OCI-LY7 (cell line): ENCODE data around the gene HCFC1. TPM values are rescaled to one million over a fixed set of nuclear protein-coding genes. Genes with fewer than 3 reads are reported as not detected.
"Not testable (repeated sequence)": the region's sequence is repeated elsewhere in the genome, so short reads cannot be mapped to it uniquely, and the experiment has no call there.

Source experiments
- BruUV-seq: library from RNA; stranded (reverse); fragments of 400-500 nt; replicated peaks from 2 replicates; lab custom pipeline; 2021; lab: Mats Ljungman, UMichigan
- CTCF ChIA-PET: fragments of 300-600 bp; sonication (Branson Sonifier 250); formaldehyde crosslinking; loops from one replicate; lab custom pipeline; 2022; ENCODE audit warnings: antibody characterized with exemption; ENCODE audit not compliant: unreplicated experiment; lab: Charles Lee
- POLR2A ChIA-PET: fragments of 300-600 bp; sonication (Branson Sonifier 250); formaldehyde crosslinking; loops from one replicate; lab custom pipeline; 2022; ENCODE audit warnings: antibody characterized with exemption; lab: Charles Lee
- DNase-seq: peaks from one replicate; pipeline ENCODE4 v3.0.0-alpha.2; 2015; ENCODE audit warnings: low spot score
- H2AFZ ChIP-seq: fragments of 200-600 bp; sonication (generic), shearing (Covaris generic); 2 replicates; pipeline ENCODE4 v1.6.1; 2014; ENCODE audit warnings: mild to moderate bottlenecking, antibody characterized with exemption, low read length, moderate library complexity
- H3K27ac ChIP-seq: fragments of 200-600 bp; sonication (generic); 2 replicates; pipeline ENCODE4 v1.5.1; 2014; ENCODE audit warnings: mixed run types, low read depth, mild to moderate bottlenecking, moderate library complexity, low read length, inconsistent platforms; ENCODE audit not compliant: poor library complexity, severe bottlenecking
- H3K36me3 ChIP-seq: fragments of 200-600 bp; sonication (generic); 2 replicates; pipeline ENCODE4 v1.6.1; 2014; ENCODE audit warnings: mild to moderate bottlenecking, antibody characterized with exemption, low read length, moderate library complexity, mixed read lengths; ENCODE audit not compliant: insufficient read depth
- H3K4me1 ChIP-seq: fragments of 200-600 bp; sonication (generic); 2 replicates; pipeline ENCODE4 v1.5.1; 2014; ENCODE audit warnings: mild to moderate bottlenecking, low read length; ENCODE audit not compliant: insufficient read depth, poor library complexity, severe bottlenecking
- H3K4me2 ChIP-seq: fragments of 200-600 bp; sonication (generic); 2 replicates; pipeline ENCODE4 v1.6.1; 2014; ENCODE audit warnings: mild to moderate bottlenecking, low read length
- H3K4me3 ChIP-seq: fragments of 200-600 bp; sonication (generic); 2 replicates; pipeline ENCODE4 v1.5.1; 2014; ENCODE audit warnings: mild to moderate bottlenecking, low read depth, low read length; ENCODE audit not compliant: poor library complexity, severe bottlenecking
- H3K79me2 ChIP-seq: fragments of 200-600 bp; sonication (generic); 2 replicates; pipeline ENCODE4 v1.6.1; 2016; ENCODE audit warnings: low read depth, mild to moderate bottlenecking, low read length, moderate library complexity, mixed read lengths; ENCODE audit not compliant: insufficient read depth
- H3K9me2 ChIP-seq: fragments of 200-600 bp; sonication (generic); 2 replicates; pipeline ENCODE4 v1.6.1; 2016; ENCODE audit warnings: mild to moderate bottlenecking, low read length, mixed read lengths; ENCODE audit not compliant: insufficient read depth
- H3K9me3 ChIP-seq: fragments of 200-600 bp; sonication (generic); 2 replicates; pipeline ENCODE4 v1.6.1; 2014; ENCODE audit warnings: mild to moderate bottlenecking, mixed run types, low read length, mixed read lengths
- H4K20me1 ChIP-seq: fragments of 200-600 bp; sonication (generic); 2 replicates; pipeline ENCODE4 v1.6.1; 2014; ENCODE audit warnings: mild to moderate bottlenecking, antibody characterized with exemption, low read length, moderate library complexity, mixed read lengths; ENCODE audit not compliant: insufficient read depth
- CTCF ChIP-seq: fragments of 200-600 bp; sonication (generic); conservative IDR thresholded peaks from 2 replicates; pipeline ENCODE4 v1.5.1; 2014; ENCODE audit warnings: mild to moderate bottlenecking, antibody characterized with exemption, low read length, moderate library complexity, mixed read lengths
- EZH2phosphoT487 ChIP-seq: fragments of 200-600 bp; sonication (generic); IDR thresholded peaks from 2 replicates; pipeline ENCODE4 v1.6.1; 2018; ENCODE audit warnings: low read depth, borderline replicate concordance, mild to moderate bottlenecking, mixed run types, antibody characterized with exemption, low read length, moderate library complexity, mixed read lengths
- intact Hi-C: fragments of 100-400 bp; cut with micrococcal nuclease; formaldehyde crosslinking; loops from one replicate; pipeline ENCODE4 v1.10.0; 2022; ENCODE audit not compliant: unreplicated experiment
- total RNA-seq, 2 experiments: library from RNA; depleted of rRNA in 1 of 2; stranded (reverse); fragments of >200 nt in 1 of 2; shearing (Covaris generic) in 1 of 2; gene quantifications; 2 replicates each; pipeline ENCODE4 v1.2.3, GENCODE V29; 2014 to 2022

HCFC1 gene
- total RNA-seq, 2 experiments from 2014 or later, result 64.2 to 134 TPM

- Histone ChIP-seq H3K27ac (no peak overlapping the region), H2AFZ (no peak overlapping the region), H4K20me1 (no peaks in the 10 kb centered on the region), H3K9me2 (no peaks in the 10 kb centered on the region), H3K4me3 (no peak overlapping the region), H3K4me1 (peaks cover 11% of the 10 kb centered on the region), H3K36me3 (no peaks in the 10 kb centered on the region), H3K79me2 (no peaks in the 10 kb centered on the region), H3K9me3 (no peaks in the 10 kb centered on the region), H3K4me2 (no peak overlapping the region)
- BruUV-seq, result no TSS peak
- intact Hi-C loops, result no loop called here
- ChIA-PET POLR2A (interaction anchor here (0.6 kb wide), 1 partner anchor 107 kb away, joined by 4 read pairs; no protein-coding TSS in a partner anchor), CTCF (no interaction called here)
- TF ChIP-seq CTCF (no peak), EZH2phosphoT487 (no peak)
- no peak for DNase-seq
Measured at GRCh38 chrX:153981771-153982533, 10.3 kb upstream of the HCFC1 start.

GRCh38 chrX:153981231-153981630 lies 9.6 kb upstream of the HCFC1 start:
- no TSS peak for BruUV-seq
- Histone ChIP-seq H3K4me1 (peaks cover 11% of the 10 kb centered on the region), H4K20me1 (no peaks in the 10 kb centered on the region), H3K9me3 (no peaks in the 10 kb centered on the region), H3K4me2 (no peak overlapping the region), H3K4me3 (no peak overlapping the region), H3K79me2 (no peaks in the 10 kb centered on the region), H3K27ac (no peak overlapping the region), H3K36me3 (no peaks in the 10 kb centered on the region), H2AFZ (no peak overlapping the region), H3K9me2 (no peaks in the 10 kb centered on the region)
- ChIA-PET POLR2A (interaction anchor here (0.6 kb wide), 1 partner anchor 108 kb away, joined by 4 read pairs; no protein-coding TSS in a partner anchor), CTCF (no interaction called here)
- no peak for DNase-seq
- intact Hi-C loops, result no loop called here
- TF ChIP-seq CTCF (no peak), EZH2phosphoT487 (no peak)

- H3K79me2 ChIP-seq, H3K9me3 ChIP-seq, H3K27ac ChIP-seq, BruUV-seq, H3K36me3 ChIP-seq, intact Hi-C loops, H3K4me2 ChIP-seq, POLR2A ChIA-PET, DNase-seq, CTCF ChIA-PET, H2AFZ ChIP-seq, H4K20me1 ChIP-seq, H3K4me3 ChIP-seq, H3K9me2 ChIP-seq: not testable (repeated sequence)
- H3K4me1 ChIP-seq, result peaks cover 11% of the 10 kb centered on the region
Measured at GRCh38 chrX:153980394-153980793, 8.8 kb upstream of the HCFC1 start.
